NCI-H2107 treated with DMSO at 0.1 percent for 48 hours (cell line): ENCODE data around the gene MIF.
"Not testable (repeated sequence)": the region's sequence is repeated elsewhere in the genome, so short reads cannot be mapped to it uniquely, and the experiment has no call there.

ENCODE experiments used
- DNase-seq: peaks from one replicate; lab custom pipeline; 2025; ENCODE audit not compliant: unreplicated experiment; lab: John Stamatoyannopoulos, UW

Gene MIF

GRCh38 chr22:23938328-23939016 is 44.3 kb downstream of the MIF start:
- no peak for DNase-seq

GRCh38 chr22:23939017-23939357 is 44.8 kb downstream of the MIF start:
- no peak for DNase-seq

GRCh38 chr22:23940166-23940565 is 46.0 kb downstream of the MIF start:
- DNase-seq, result not testable (repeated sequence)
